Iris pigment epithelial cell (primary cell): ENCODE results near the gene YWHAE.
"Not testable (repeated sequence)": the region's sequence is repeated elsewhere in the genome, so short reads cannot be mapped to it uniquely, and the experiment has no call there.

Source experiments
- DNase-seq: peaks from one replicate; pipeline ENCODE4 v3.0.0-alpha.2; 2011; ENCODE audit warnings: low read depth

The YWHAE gene

DNA sequence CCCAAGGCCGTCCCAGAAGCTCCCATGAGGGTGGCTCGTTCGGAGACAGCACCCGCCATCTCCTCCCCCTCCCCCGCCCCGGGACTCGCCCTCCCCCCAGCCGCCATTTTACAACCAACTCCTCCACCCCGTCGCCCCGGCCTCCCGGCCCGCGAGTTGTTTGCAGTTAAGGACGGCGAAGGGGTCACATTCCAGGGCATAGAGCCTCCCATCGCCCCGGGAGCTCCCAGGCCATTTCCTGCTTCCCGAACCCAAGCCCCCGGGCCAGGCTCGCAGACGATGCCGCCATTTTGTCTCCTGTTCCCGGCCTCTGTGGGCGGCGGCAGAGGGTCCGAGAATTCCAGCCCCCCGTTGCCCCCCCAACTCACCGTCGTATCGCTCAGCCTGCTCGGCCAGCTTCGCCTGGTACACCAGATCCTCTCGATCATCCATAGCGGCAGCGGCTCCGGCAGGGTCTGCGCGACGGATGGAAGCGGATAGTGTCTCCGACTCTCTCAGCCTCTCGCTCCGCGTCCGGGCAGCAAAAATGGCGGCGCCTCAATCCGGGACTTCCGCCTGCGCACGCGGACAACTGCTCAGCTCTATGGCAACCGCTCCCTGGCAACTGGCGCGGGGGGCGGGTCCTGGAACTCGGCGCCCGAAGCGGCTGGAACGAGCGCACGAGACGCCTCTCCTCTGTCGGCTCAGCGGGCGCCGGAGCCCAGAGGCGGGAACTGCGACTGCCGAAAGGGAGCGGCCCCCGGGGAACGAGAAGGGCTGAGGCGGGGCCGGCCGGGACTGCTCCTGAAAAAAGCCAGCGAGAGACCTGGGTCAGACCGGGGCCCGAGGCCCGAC is at the start of gene YWHAE:
Gene YWHAE (minus strand): TSS at position 544 of the 834 bp plus-strand sequence. CDS start 112 bp downstream, at position 432.
- peak; percentile 95 for DNase-seq

DNA sequence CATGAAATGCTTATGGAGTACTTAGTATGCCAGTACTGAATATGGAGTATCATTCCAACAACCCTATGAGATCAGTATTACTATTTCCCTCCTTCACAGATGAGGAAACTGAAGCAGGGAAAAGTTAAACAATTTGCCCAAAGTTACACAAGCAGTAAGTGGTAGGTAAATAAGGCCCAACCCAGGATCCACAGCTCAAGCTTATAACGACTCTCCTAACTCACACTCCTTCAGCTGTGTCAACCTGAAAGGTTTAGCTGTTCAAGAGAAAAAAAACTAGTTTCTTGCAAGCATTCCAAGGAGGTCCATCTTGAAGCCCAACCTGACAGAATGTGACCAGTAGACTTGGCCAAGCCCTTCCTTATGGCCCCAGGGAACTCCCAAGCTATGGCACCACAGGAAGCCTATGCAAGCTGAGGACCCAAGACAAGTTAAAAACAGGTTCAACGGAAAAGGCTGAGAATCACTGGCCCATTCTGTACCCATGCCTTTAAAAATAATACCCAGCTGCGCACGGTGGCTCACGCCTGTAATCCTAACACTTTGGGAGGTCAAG is 49.5 kb upstream of the YWHAE start:
- no peak for DNase-seq

DNA sequence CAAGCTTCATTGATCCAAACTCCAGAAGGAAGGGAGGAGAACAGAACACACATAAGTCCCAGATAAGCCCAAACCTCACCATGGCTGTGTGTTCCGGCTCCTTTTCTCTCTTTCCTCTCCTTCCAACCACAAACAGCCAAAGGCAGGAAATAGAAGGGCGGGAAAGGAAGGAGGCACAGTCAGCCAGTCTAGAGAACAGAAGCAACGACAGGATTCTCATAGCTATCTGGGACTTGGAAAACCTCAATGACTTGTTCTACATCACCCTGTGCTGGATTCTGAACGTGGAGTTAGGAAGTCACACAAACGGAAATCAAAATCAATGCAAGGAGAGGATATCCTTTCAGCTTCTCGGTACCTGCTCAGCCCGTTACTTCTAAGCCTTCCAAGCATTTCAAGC is 47.0 kb upstream of the YWHAE start:
- DNase-seq = no peak

DNA sequence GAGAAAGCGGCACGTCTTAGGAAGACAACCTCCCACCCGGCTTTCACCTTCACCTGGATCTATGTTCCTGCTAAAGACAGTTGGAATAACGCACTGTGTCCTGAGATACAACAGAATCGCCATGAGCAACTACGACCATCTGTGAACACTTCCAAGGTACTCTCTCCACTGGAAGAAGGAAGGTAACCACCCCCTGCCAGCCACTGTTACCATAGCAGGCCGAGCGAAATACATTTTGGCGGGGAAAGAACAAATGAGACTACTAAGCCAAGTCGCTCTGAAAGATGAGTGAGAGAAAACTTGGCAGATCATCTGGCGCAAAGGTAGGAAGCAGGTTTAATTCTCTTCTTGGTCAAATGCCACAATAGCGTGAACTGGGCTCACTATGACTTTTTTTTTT is 46.2 kb upstream of the YWHAE start:
- no peak for DNase-seq

DNA sequence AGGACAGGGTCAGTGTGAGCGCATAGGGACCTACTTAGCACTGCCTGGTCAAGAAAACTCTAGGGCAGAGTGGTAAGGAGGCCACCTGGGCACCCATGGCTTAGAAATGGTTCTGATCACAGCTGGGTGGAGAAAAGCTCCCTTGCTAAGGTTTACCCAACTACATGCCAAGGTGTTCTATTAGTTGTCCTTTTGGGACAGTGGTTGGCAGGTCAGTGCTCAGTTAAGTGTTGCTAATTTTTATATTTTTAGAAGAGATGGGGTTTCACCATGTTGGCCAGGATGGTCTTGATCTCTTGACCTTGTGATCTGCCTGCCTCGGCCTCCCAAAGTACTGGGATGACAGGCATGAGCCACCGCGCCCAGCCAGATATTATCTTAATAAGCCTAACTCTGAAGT is 45.7 kb upstream of the YWHAE start:
- DNase-seq = not testable (repeated sequence)

DNA sequence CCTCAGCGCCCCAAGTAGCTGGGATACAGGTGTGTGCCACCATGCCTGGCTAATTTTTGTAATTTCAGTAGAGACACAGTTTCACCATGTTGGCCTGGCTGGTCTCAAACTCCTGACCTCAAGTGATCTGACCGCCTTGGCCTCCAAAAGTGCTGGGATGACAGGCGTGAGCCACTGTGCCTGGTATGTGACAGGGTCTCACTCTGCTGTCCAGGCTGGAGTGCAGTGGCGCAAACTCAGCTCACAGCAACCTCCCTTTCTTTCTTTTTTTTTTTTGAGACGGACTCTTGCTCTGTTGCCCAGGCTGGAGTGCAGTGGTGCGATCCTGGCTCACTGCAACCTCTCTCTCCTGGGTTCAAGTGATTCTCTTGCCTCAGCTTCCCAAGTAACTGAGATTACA is 42.7 kb upstream of the YWHAE start:
- DNase-seq = not testable (repeated sequence)

DNA sequence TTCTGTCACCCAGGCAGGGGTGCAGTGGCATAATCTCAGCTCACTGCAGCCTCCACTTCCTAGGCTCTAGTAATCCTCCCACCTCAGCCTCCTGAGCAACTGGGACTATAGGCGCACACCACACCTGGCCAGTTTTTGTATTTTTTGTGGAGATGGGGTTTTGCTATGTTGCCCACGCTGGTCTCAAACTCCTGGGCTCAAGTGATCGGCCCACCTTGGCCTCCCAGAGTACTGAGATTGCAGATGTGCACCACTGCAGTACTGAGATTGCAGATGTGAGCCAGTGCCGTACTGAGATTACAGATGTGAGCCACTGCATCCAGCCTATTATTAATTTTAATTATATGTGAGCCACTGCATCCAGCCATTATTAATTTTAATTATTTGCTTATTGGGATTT is 42.2 kb upstream of the YWHAE start:
- no peak for DNase-seq

DNA sequence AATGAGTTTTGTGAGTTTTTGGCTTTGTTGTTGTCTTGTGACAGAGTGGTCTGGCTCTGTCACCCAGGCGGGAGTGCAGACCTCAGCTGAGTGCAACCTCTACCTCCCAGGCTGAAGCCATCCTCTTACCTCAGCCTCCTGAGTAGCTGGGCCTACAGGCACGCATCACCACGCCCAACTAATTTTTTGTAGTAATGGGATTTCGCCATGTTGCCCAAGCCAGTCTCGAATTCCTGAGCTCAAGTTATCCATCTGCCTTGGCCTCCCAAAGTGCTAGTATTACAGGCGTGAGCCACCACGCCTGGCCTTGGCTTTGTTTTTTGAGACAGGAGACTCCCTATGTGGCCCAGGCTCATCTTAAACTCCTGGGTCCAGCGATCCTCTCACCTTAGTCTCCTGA is 40.9 kb upstream of the YWHAE start:
- DNase-seq = no peak

DNA sequence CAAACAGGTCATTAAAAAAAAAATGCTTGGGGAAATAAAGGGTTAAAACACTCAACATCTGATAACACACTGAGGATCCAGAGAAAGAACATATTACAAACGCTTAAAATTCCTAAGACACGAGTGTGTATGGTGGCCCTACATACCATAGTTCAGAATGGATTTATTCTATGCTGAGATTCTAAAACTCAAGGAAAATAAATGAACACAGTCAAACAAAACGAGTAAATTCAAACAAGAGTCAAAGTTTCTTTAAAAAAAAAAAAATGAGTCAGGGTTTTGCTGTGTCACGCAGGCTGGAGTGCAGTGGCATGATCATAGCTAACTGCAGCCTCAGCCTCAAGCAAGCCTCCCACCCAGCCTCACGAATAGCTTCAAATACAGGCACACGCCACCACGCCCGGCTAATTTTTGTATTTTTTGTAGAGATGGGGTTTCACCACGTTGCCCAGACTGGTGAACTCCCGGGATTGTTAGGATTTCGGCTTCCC is 38.6 kb upstream of the YWHAE start:
- DNase-seq = peak; percentile 82

DNA sequence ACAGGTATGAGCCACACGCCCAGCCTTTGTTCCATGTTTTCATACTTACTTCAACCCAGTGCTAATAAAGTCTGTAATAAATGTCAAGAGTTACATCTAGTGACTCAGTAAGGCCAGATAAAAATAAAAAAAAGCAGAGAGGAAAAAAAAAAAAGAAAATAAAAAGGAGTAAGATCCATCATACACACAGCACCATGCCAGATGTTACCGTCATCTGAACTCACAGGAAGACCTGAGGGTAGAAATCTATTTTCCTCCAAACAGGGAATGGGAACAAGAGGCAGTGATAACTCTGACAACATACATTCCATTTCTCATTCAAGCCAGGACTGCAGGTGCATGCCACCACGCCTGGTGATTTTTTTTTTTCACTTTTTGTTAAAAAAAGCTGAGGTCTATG is 35.3 kb upstream of the YWHAE start:
- no peak for DNase-seq

DNA sequence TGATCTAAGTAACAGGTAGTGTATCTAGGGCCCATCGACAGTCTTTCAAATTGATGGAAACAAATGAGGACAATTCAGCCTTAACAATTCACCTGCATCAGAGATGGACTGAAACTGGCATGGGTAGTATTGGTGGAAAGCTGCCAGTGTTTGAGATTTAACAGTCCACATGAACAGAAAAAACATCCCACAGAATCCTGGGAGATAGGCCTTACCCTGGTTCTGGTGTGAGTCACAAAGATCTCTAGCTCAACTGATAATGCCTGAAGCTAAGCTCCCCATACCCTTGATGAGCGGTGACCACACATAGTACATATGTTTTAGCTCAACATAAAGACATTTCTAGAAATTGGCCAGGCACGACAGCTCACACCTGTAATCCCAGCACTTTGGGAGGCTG is 34.1 kb upstream of the YWHAE start:
- DNase-seq = peak; percentile 70

DNA sequence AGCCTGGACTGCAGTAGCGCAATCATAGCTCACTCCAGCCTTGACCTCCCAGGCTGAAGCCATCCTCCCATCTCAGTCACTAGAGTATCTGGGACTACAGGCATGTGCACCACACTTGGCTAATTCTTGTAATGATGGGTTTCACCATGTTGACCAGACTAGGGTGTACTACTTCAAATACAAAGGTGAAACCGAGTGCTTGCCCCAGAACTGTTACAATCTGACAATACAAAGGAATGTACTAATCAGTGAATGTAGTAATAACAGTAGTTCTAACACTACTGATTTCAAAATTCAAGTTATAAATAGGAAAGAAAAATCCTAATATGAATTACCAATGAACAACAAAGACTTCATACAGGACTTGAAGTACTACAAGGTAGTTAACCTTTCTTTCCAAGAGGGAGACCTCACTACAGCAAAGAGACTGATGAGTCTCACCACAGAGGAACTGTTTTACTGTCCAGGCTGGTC is 31.6 kb upstream of the YWHAE start:
- DNase-seq = no peak

DNA sequence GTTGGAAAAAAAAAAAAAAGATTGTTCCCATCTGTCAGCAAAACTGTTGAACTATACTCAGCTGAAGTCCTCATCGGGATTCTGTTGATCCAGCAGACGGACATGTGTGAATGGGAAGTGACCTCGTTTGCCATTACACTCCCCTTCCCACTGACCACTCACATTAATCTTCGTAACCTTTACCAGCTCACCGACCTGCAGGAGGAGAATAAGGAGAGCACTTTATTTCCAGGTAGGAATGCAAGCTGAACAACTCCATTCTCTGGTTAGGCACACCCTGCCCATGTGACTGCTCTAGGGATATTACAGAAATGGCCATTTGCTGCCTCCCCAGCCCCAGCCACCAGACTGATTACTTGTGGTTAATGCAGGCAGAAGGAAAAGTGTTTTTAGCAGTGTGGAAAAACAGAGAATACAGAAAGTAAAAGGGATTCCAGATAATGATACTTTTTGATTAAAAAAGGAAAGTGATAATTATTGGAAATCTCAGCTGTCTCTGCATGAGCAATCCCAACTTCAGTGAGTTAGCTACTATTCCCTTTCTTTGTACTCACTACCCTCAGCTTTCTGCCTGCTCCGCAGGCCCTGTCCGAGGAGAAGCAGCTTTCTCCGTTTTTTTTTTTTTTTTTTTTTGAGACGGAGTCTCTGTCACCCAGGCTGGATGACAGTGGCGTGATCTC is 23.6 kb upstream of the YWHAE start:
- no peak for DNase-seq

DNA sequence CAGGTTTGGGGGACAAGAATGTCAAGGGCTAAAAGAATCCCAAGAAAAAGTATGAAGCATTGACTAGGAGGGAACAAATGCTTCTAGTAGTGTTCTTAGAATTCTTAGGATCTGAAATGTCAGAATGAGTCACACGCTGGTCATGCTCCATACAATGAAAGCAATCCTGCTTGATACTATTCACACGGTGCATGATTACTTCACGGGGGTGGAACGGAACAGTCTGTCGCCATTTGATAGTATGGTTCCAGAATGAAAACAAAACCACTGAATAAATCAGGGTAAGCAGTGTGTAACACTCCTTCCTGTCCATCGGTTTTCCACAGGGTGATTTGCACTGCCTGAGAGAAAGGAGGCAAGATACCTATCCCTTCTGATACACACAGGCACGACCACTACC is 22.9 kb upstream of the YWHAE start:
- peak; percentile 97 for DNase-seq

DNA sequence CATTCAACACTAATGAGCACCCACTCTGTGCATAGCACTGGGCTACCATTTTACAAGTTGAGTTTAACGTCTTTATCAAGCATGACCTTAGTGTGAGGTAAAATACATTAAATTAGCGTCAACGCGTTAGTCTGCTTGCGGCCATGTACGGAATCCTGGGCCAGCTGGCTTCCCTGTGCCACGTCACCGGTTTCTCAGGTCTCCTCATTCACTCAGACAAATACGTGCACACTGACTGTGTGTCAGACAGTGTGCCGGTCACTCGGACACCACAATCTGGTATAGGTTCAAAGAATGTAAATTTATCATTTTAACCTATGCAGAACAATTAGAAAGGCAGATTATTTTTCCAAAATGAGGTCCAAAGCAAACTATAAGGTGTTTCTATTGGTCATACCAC is 21.4 kb upstream of the YWHAE start:
- DNase-seq = no peak

DNA sequence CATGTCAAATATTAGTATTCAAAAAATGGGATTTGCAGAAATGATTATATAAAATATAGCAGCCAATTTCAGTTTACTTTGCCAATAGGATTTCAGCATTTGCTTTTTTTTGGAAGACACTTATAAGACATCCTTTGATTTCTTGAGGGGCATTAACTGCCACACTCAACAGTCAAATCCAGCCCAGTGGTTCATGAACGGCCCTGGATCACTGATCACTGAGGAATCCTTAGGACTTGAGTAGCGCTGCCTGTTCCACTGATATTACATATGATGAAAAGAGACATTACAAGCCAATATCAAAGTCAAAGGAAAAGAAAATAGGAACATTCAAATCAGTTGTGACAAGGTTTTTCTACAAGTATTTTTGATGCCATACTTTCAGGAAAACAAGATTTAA is 21.0 kb upstream of the YWHAE start:
- DNase-seq = no peak

DNA sequence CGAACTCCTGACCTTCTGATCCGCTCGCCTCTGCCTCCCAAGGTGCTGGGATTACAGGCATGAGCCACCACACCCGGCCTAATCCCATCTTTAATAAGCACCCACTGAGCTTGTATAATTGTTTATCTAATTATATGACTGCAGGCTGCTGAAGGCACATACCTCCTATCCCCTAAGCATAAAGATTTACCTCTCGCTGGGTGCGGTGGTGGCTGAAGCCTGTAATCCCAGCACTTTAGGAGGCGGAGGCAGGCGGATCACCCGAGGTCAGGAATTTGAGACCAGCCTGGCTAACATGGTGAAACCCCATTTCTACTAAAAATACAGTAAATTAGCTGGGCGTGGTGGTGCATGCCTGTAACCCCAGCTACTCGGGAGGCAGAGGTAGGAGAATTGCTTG is 20.1 kb upstream of the YWHAE start:
- no peak for DNase-seq

DNA sequence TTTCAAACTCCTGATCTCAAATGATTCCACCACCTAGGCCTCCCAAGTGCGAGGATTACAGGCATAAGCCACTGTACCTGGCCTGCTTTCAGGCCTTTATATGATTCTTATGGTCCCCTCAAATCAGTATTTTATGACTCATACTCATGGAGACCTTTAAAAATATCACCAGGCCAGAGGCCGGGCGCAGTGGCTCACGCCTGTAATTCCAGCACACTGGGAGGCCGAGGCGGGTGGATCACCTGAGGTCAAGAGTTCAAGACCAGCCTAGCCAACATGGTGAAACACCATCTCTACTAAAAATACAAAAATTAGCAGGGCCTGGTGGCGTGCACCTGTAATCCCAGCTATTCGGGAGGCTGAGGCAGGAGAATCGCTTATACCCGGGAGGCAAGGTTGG is 18.5 kb upstream of the YWHAE start:
- not testable (repeated sequence) for DNase-seq

DNA sequence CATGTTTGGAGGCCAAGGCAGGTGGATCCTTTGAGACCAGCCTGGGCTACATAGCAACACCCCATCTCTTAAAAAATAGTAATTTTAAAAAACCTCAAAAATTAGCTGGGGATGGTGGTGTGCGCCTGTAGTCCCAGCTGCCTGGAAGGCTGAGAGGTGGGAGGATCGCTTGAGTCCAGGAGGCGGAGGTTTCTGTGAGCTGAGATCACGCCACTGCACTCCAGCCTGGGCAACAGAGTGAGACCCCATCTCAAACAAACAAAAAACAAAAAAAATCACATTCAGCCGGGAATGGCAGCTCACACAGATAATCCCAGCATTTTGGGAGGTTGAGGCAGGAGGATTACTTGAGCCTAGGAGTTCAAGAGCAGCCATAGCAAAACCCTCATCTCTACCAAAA is 16.4 kb upstream of the YWHAE start:
- no peak for DNase-seq

DNA sequence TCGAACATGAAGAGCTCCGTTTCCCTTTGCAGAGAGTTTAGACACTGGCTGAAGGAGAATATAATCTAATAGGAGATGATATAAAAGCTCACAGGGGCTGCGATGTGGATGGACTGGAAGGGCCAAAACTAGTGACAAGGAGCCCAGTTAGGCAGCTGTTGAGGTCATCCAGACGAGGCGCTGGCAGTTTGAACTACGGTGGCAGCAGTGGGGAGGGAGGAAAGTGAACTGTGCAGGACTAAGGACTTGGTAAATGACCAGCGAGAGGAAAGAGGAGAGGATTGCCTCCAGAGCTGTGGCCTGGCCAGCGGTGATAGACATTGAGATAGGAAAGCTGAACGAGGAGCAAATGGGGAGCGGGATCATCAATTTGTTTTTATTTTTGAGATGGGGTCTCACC is 14.6 kb upstream of the YWHAE start:
- DNase-seq = no peak

DNA sequence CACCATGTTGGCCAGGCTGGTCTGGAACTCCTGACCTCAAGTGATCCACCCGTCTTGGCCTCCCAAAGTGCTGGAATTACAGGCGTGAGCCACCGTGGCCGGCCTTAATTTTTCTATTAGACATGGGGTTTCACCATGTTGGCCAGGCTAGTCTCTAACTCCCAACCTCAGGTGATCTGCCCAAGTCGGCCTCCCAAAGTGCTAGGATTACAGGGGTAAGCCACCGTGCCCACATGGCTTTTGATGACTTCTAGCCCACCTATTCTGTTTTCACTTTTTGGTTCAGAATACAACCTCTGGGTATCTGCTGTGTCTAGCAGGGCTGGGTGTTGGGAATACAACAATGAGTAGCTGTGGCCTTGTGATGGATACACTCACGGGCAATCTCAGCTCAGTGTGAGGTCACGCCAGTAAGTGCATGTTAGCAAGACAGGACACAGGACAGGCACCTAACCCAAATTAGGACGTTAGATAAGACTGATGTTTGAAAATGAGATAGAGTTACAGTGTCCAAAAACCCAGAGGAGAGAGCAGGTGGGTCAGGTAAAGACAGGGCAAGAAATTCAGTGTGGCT is 14.1 kb upstream of the YWHAE start:
- DNase-seq = no peak

DNA sequence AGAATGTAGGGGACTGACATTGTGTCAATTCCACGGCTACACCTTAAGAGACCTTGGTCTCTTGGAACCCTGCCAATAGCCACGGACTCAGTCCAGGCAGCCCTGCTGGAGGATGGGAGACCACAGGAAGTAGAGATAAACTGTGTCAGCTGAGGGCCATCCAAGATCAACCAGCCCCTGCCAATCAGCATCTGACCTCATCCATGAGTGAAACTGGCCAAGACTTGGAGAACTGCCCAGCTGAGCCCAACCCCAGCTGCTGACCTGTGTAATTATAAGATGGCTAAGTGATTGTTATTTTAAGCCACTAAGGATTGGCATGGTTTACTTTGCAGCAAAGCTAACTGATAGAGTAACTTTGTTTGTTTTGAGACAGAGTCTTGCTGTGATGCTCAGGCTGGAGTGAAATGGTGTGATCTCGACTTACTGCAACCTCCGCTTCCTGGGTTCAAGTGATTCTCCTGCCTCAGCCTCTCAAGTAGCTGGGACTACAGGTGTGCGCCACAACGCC is 13.3 kb upstream of the YWHAE start:
- DNase-seq = peak; percentile 87
